Measurements from ENCODE around the gene TFAP2E. TPM values are rescaled to one million over a fixed set of nuclear protein-coding genes. Genes with fewer than 3 reads are reported as not detected.

Gene TFAP2E
- total RNA-seq, 1 experiment from 2014 or later = 0.72 TPM

DNA sequence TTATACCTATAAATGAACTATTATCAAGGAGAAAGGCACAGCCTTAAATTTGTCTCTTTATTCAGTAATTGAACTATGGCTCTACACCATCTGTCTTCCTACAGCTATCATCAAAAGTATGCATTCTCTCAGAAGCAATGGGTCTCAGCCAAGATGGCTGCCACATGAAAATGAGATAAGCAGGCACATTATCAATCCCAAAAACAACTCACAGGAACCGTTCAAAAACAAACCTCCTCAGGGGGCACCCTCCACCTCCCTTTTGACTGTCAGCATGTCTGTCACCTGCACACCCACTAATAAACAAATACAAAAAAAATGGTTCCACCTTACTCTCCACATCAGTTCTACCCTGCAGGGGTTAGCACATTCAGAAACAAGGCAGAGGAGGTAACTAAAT lies 39.5 kb upstream of the TFAP2E start:
- intact Hi-C loops (cut with micrococcal nuclease; ENCODE audit: unreplicated experiment) = no loop called here
- H3K9me3 ChIP-seq (ENCODE audit: insufficient read depth, low read depth) = peaks cover 24% of the 10 kb centered on the region; the same call in 1 of the 2 replicates
- H3K4me1 ChIP-seq (replicated peaks; ENCODE audit: insufficient read depth) = no peaks in the 10 kb centered on the region
- no peak overlapping the region for H3K4me3 ChIP-seq
- no peak overlapping the region for H3K27ac ChIP-seq
- CTCF ChIA-PET = no interaction called here
- BruUV-seq (replicated peaks) = no TSS peak
- H4K20me1 ChIP-seq (ENCODE audit: insufficient read depth) = no peaks in the 10 kb centered on the region
- H3K27me3 ChIP-seq (ENCODE audit: insufficient read depth, low read depth) = no peaks in the 10 kb centered on the region
- H3K36me3 ChIP-seq (ENCODE audit: low read depth) = peaks cover 9% of the 10 kb centered on the region; the same call in 1 of the 2 replicates
- H3K4me2 ChIP-seq = no peak overlapping the region
- H2AFZ ChIP-seq = no peak overlapping the region
- POLR2A ChIA-PET (ENCODE audit: unreplicated experiment) = no interaction called here
- no peak for DNase-seq
- no peaks in the 10 kb centered on the region for H3F3A ChIP-seq (ENCODE audit: insufficient read depth, low read depth)
- H3K79me2 ChIP-seq (ENCODE audit: low read depth) = 0 out of 2 replicates have a peak, but pooled peaks cover 6% of the 10 kb centered on the region
- H3K9me2 ChIP-seq (ENCODE audit: insufficient read depth) = no peaks in the 10 kb centered on the region
- TF ChIP-seq, protein P1, sequence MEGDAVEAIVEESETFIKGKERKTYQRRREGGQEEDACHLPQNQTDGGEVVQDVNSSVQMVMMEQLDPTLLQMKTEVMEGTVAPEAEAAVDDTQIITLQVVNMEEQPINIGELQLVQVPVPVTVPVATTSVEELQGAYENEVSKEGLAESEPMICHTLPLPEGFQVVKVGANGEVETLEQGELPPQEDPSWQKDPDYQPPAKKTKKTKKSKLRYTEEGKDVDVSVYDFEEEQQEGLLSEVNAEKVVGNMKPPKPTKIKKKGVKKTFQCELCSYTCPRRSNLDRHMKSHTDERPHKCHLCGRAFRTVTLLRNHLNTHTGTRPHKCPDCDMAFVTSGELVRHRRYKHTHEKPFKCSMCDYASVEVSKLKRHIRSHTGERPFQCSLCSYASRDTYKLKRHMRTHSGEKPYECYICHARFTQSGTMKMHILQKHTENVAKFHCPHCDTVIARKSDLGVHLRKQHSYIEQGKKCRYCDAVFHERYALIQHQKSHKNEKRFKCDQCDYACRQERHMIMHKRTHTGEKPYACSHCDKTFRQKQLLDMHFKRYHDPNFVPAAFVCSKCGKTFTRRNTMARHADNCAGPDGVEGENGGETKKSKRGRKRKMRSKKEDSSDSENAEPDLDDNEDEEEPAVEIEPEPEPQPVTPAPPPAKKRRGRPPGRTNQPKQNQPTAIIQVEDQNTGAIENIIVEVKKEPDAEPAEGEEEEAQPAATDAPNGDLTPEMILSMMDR (conservative IDR thresholded peaks at IDR 0.05) = no peak
- TF ChIP-seq EZH2 (IDR thresholded peaks at IDR 0.05; ENCODE audit: low read depth) = no peak

DNA sequence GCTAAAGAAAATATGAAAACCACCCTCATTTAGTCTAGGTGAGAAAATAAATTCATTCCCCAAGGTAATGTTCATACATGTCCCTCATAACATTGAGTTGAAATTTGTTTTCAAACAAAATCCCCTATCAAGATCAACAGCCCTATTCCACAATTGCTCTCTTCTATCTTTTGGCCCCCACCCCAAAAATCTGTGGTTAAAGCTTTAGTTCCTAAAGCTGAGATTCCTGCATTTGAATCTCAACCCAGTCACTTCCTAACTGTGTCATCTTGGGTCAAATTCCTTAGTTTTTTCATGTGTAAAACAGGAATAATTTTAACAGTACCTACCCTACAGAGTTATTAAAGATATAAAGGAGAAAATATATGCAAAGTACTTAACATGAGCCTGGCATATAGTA lies 37.9 kb upstream of the TFAP2E start:
- H3K79me2 ChIP-seq (ENCODE audit: low read depth) = 0 out of 2 replicates have a peak, but pooled peaks cover 6% of the 10 kb centered on the region
- ChIA-PET POLR2A (ENCODE audit: unreplicated experiment) (interaction anchor here (0.7 kb wide), 1 partner anchor 9 kb away, joined by 3 read pairs; no protein-coding TSS in a partner anchor), CTCF (no interaction called here)

DNA sequence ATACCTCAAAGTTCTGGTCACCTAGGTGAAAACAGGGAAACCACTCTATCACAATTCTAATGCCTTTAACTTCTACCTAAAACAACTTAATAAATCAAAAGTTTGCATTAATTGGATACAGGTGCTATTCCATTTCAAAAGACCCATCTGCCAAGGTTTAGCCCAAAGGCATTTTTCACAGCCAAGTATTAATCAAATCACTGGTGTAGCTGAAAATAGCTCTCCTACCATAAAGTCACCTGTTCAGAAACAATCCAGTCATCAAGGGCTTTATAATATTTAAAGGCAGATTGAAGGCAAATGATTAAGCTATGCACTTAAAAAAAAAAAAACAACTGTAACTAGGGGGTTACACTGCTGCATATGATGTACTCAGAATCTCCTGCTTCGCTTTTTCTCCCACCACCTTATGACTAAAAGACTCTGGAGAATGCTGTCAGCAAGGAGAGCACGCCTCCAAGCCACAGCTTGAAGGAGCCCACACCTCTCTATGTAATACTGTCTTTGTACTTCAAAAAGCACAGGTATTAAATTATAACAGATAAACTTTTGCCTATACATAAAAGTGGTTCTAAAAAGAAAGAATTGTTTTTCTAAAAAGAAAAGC lies 36.5 kb upstream of the TFAP2E start:
- no peak for TF ChIP-seq EZH2 (IDR thresholded peaks at IDR 0.05; ENCODE audit: low read depth)
- TF ChIP-seq, protein P1 (conservative IDR thresholded peaks at IDR 0.05) = no peak
- H3K27me3 ChIP-seq (ENCODE audit: insufficient read depth, low read depth) = no peaks in the 10 kb centered on the region
- DNase-seq = no peak
- peaks cover 5% of the 10 kb centered on the region; the same call in 1 of the 2 replicates for H3K4me1 ChIP-seq (replicated peaks; ENCODE audit: insufficient read depth)
- peaks cover 3% of the 10 kb centered on the region for H4K20me1 ChIP-seq (ENCODE audit: insufficient read depth)
- no peaks in the 10 kb centered on the region for H3K36me3 ChIP-seq (ENCODE audit: low read depth)
- no peaks in the 10 kb centered on the region for H3K9me3 ChIP-seq (ENCODE audit: insufficient read depth, low read depth)
- CTCF ChIA-PET = no interaction called here
- POLR2A ChIA-PET (ENCODE audit: unreplicated experiment) = no interaction called here
- H3F3A ChIP-seq (ENCODE audit: insufficient read depth, low read depth) = peaks cover 12% of the 10 kb centered on the region; the same call in 1 of the 2 replicates
- no TSS peak for BruUV-seq (replicated peaks)
- H3K4me2 ChIP-seq = no peak overlapping the region
- H3K27ac ChIP-seq = no peak overlapping the region
- no peak overlapping the region for H2AFZ ChIP-seq
- H3K9me2 ChIP-seq (ENCODE audit: insufficient read depth) = no peaks in the 10 kb centered on the region
- H3K79me2 ChIP-seq (ENCODE audit: low read depth) = 0 out of 2 replicates have a peak, but pooled peaks cover 6% of the 10 kb centered on the region
- no peak overlapping the region for H3K4me3 ChIP-seq
- intact Hi-C loops (cut with micrococcal nuclease; ENCODE audit: unreplicated experiment) = no loop called here

More for the DNA sequence above, 37.9 kb upstream of the TFAP2E start:
- Histone ChIP-seq H3K4me3 (no peak overlapping the region), H3K9me3 (ENCODE audit: insufficient read depth, low read depth) (peaks cover 10% of the 10 kb centered on the region; the same call in 1 of the 2 replicates), H4K20me1 (ENCODE audit: insufficient read depth) (no peaks in the 10 kb centered on the region; the same call in none of the 2 replicates), H3K9me2 (ENCODE audit: insufficient read depth) (no peaks in the 10 kb centered on the region), H3K4me1 (replicated peaks; ENCODE audit: insufficient read depth) (peaks cover 5% of the 10 kb centered on the region; the same call in 1 of the 2 replicates), H3K27ac (no peak overlapping the region), H2AFZ (no peak overlapping the region), H3K27me3 (ENCODE audit: insufficient read depth, low read depth) (no peaks in the 10 kb centered on the region), H3K4me2 (no peak overlapping the region), H3F3A (ENCODE audit: insufficient read depth, low read depth) (peaks cover 8% of the 10 kb centered on the region; the same call in 1 of the 2 replicates), H3K36me3 (ENCODE audit: low read depth) (peaks cover 9% of the 10 kb centered on the region; the same call in 1 of the 2 replicates)
- no peak for TF ChIP-seq EZH2 (IDR thresholded peaks at IDR 0.05; ENCODE audit: low read depth)
- TF ChIP-seq, protein P1 (conservative IDR thresholded peaks at IDR 0.05) = no peak
- no peak for DNase-seq
- BruUV-seq (replicated peaks) = no TSS peak
- intact Hi-C loops (cut with micrococcal nuclease; ENCODE audit: unreplicated experiment) = no loop called here

All from PC-9 (cell line).